Spleen (tissue), 7 donors: ENCODE results near the gene HAX1.

Experiments used
- CTCF ChIP-seq, 11 experiments: fragments of 200-600 bp in 7 of 11; fragments of 450-650 bp in 4 of 11; sonication (generic) in 4 of 11; IDR thresholded peaks in 8 of 11; conservative IDR thresholded peaks in 3 of 11; 1 replicate in 7 of 11; 2 replicates in 4 of 11; pipeline versions ENCODE4 v1.4.0 to v1.8.0; 2016 to 2021; ENCODE audit warnings: antibody characterized with exemption in 11 of 11, inconsistent platforms in 4 of 11, mild to moderate bottlenecking in 1 of 11
- POLR2A ChIP-seq, 3 donors: fragments of 450-650 bp; IDR thresholded peaks; one replicate each; pipeline ENCODE4 v1.5.1; 2017; ENCODE audit warnings: antibody characterized with exemption in 3 of 3, mild to moderate bottlenecking in 1 of 3
- POLR2AphosphoS5 ChIP-seq, 3 donors: sonication (generic); formaldehyde crosslinking; IDR thresholded peaks; one replicate each; pipeline ENCODE4 v1.5.1; 2017; ENCODE audit warnings: antibody characterized with exemption in 3 of 3
- donor health status: DM: no; HTN: no; CAD: no; lungs with moderate emphysema.
- donor health status: DM: no; HTN: no; CAD: no.
- donor health status: DM: no; HTN: no; CAD: no.

DNA sequence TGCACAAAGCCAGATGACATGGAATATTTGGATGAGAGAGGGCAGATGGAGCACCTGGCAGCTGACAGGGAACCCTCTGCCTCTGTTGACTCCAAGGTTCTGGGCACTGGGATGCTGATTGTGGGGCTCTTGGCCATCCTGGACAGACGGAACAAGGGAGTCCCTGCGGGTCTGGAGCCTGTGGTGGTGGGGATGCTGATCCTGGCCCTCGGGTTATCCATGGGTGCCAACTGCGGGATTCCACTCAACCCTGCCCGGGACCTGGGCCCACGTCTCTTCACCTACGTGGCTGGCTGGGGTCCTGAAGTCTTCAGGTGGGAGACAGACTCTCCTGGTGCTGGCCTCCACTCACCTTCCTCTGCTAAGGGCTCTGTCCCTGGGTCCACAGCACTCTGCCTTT is 51.1 kb downstream of the HAX1 start:
- TF ChIP-seq CTCF (IDR thresholded peaks at IDR 0.05 in 8 of 11, conservative IDR thresholded peaks at IDR 0.05 in 3 of 11) (no peak), POLR2A (IDR thresholded peaks at IDR 0.05) (no peak), POLR2AphosphoS5 (IDR thresholded peaks at IDR 0.05) (no peak)
